T-helper 1 cell treated with Interleukin-12 subunit alpha and Interleukin-12 subunit beta and Interleukin-4 antibody, amounts not matched to agents 30 μg/mL and 1 μg/mL, for 36 hours (primary cell): Measurements from ENCODE around the gene PLEKHA7.

Experiments used
- H3K27ac Mint-ChIP-seq: one replicate; pipeline ENCODE4 v1.8.0; 2021; ENCODE audit warnings: mild to moderate bottlenecking, mixed read lengths
- H3K27me3 Mint-ChIP-seq: one replicate; pipeline ENCODE4 v1.8.0; 2021; ENCODE audit warnings: low read depth, mixed read lengths
- H3K36me3 Mint-ChIP-seq: one replicate; pipeline ENCODE4 v1.8.0; 2021; ENCODE audit warnings: low read depth, mixed read lengths
- H3K4me1 Mint-ChIP-seq: one replicate; pipeline ENCODE4 v1.8.0; 2021; ENCODE audit warnings: low read depth, mixed read lengths
- H3K4me3 Mint-ChIP-seq: one replicate; pipeline ENCODE4 v1.8.0; 2021; ENCODE audit warnings: mild to moderate bottlenecking, moderate library complexity, mixed read lengths
- H3K9me3 Mint-ChIP-seq: one replicate; pipeline ENCODE4 v1.8.0; 2021; ENCODE audit warnings: mixed read lengths

Gene PLEKHA7

GRCh38 chr11:16953663-16954062 lies 60.6 kb downstream of the PLEKHA7 start:
- Mint-ChIP-seq H3K4me3 (no peak overlapping the region), H3K9me3 (no peaks in the 10 kb centered on the region), H3K27me3 (no peaks in the 10 kb centered on the region), H3K36me3 (no peaks in the 10 kb centered on the region), H3K27ac (no peak overlapping the region), H3K4me1 (no peaks in the 10 kb centered on the region)

- Mint-ChIP-seq H3K4me1 (peaks cover 3% of the 10 kb centered on the region), H3K27ac (no peak overlapping the region)
Observed at GRCh38 chr11:16946477-16947282, 67.5 kb downstream of the PLEKHA7 start.

GRCh38 chr11:16945671-16946469 lies 68.3 kb downstream of the PLEKHA7 start:
- peaks cover 3% of the 10 kb centered on the region for H3K4me1 Mint-ChIP-seq
- H3K27ac Mint-ChIP-seq = no peak overlapping the region
- H3K9me3 Mint-ChIP-seq = no peaks in the 10 kb centered on the region
- no peak overlapping the region for H3K4me3 Mint-ChIP-seq
- H3K27me3 Mint-ChIP-seq = no peaks in the 10 kb centered on the region
- no peaks in the 10 kb centered on the region for H3K36me3 Mint-ChIP-seq

More at GRCh38 chr11:16946477-16947282, 67.5 kb downstream of the PLEKHA7 start:
- Mint-ChIP-seq H3K27me3 (no peaks in the 10 kb centered on the region), H3K4me3 (no peak overlapping the region), H3K36me3 (no peaks in the 10 kb centered on the region), H3K9me3 (no peaks in the 10 kb centered on the region)

- no peaks in the 10 kb centered on the region for H3K36me3 Mint-ChIP-seq
- H3K4me1 Mint-ChIP-seq = peaks cover 3% of the 10 kb centered on the region
- no peak overlapping the region for H3K27ac Mint-ChIP-seq
- H3K9me3 Mint-ChIP-seq = no peaks in the 10 kb centered on the region
- no peak overlapping the region for H3K4me3 Mint-ChIP-seq
- no peaks in the 10 kb centered on the region for H3K27me3 Mint-ChIP-seq
Observed at GRCh38 chr11:16942911-16943310, 71.3 kb downstream of the PLEKHA7 start.

GRCh38 chr11:16942342-16942741 lies 71.9 kb downstream of the PLEKHA7 start:
- no peak overlapping the region for H3K27ac Mint-ChIP-seq
- H3K36me3 Mint-ChIP-seq = no peaks in the 10 kb centered on the region
- no peak overlapping the region for H3K4me3 Mint-ChIP-seq
- H3K27me3 Mint-ChIP-seq = no peaks in the 10 kb centered on the region
- H3K9me3 Mint-ChIP-seq = no peaks in the 10 kb centered on the region
- H3K4me1 Mint-ChIP-seq = peaks cover 3% of the 10 kb centered on the region

- H3K9me3 Mint-ChIP-seq = no peaks in the 10 kb centered on the region
- H3K27ac Mint-ChIP-seq = no peak overlapping the region
- no peak overlapping the region for H3K4me3 Mint-ChIP-seq
- no peaks in the 10 kb centered on the region for H3K36me3 Mint-ChIP-seq
- peaks cover 3% of the 10 kb centered on the region for H3K4me1 Mint-ChIP-seq
- H3K27me3 Mint-ChIP-seq = no peaks in the 10 kb centered on the region
Observed at GRCh38 chr11:16941935-16942334, 72.3 kb downstream of the PLEKHA7 start.

- Mint-ChIP-seq H3K4me1 (no peaks in the 10 kb centered on the region), H3K36me3 (no peaks in the 10 kb centered on the region), H3K4me3 (no peak overlapping the region), H3K27me3 (peaks cover 3% of the 10 kb centered on the region), H3K9me3 (no peaks in the 10 kb centered on the region), H3K27ac (no peak overlapping the region)
Observed at GRCh38 chr11:16938061-16938460, 76.2 kb downstream of the PLEKHA7 start.

GRCh38 chr11:16936643-16937042 lies 77.6 kb downstream of the PLEKHA7 start:
- H3K4me1 Mint-ChIP-seq = no peaks in the 10 kb centered on the region

GRCh38 chr11:16935518-16936302 lies 78.5 kb downstream of the PLEKHA7 start:
- Mint-ChIP-seq H3K27ac (no peak overlapping the region), H3K27me3 (peaks cover 14% of the 10 kb centered on the region), H3K4me1 (no peaks in the 10 kb centered on the region), H3K36me3 (no peaks in the 10 kb centered on the region), H3K4me3 (no peak overlapping the region), H3K9me3 (no peaks in the 10 kb centered on the region)

More at GRCh38 chr11:16936643-16937042, 77.6 kb downstream of the PLEKHA7 start:
- Mint-ChIP-seq H3K9me3 (no peaks in the 10 kb centered on the region), H3K27ac (no peak overlapping the region), H3K36me3 (no peaks in the 10 kb centered on the region), H3K27me3 (peaks cover 12% of the 10 kb centered on the region), H3K4me3 (no peak overlapping the region)

GRCh38 chr11:16933756-16934603 lies 80.2 kb downstream of the PLEKHA7 start:
- Mint-ChIP-seq H3K4me3 (no peak overlapping the region), H3K4me1 (no peaks in the 10 kb centered on the region), H3K27me3 (peaks cover 18% of the 10 kb centered on the region), H3K9me3 (no peaks in the 10 kb centered on the region), H3K27ac (no peak overlapping the region), H3K36me3 (no peaks in the 10 kb centered on the region)

- Mint-ChIP-seq H3K27me3 (peaks cover 18% of the 10 kb centered on the region), H3K36me3 (no peaks in the 10 kb centered on the region), H3K27ac (no peak overlapping the region), H3K4me3 (no peak overlapping the region), H3K4me1 (no peaks in the 10 kb centered on the region), H3K9me3 (no peaks in the 10 kb centered on the region)
Observed at GRCh38 chr11:16933291-16933690, 80.9 kb downstream of the PLEKHA7 start.

- no peak overlapping the region for H3K27ac Mint-ChIP-seq
- H3K4me3 Mint-ChIP-seq = no peak overlapping the region
- no peaks in the 10 kb centered on the region for H3K9me3 Mint-ChIP-seq
- H3K27me3 Mint-ChIP-seq = peaks cover 58% of the 10 kb centered on the region
- H3K36me3 Mint-ChIP-seq = no peaks in the 10 kb centered on the region
- peaks cover 6% of the 10 kb centered on the region for H3K4me1 Mint-ChIP-seq
Observed at GRCh38 chr11:16928044-16928443, 86.2 kb downstream of the PLEKHA7 start.

- no peaks in the 10 kb centered on the region for H3K36me3 Mint-ChIP-seq
- no peaks in the 10 kb centered on the region for H3K9me3 Mint-ChIP-seq
- peaks cover 59% of the 10 kb centered on the region for H3K27me3 Mint-ChIP-seq
- H3K4me3 Mint-ChIP-seq = no peak overlapping the region
- H3K4me1 Mint-ChIP-seq = peaks cover 6% of the 10 kb centered on the region
- H3K27ac Mint-ChIP-seq = no peak overlapping the region
Observed at GRCh38 chr11:16926883-16927626, 87.2 kb downstream of the PLEKHA7 start.
